IPS-18a (cell line): Measurements from ENCODE around the gene AGAP1.

Source experiments
- H3K27ac ChIP-seq: one replicate; pipeline ENCODE4 v1.5.1; 2013; ENCODE audit warnings: low read length
- H3K27me3 ChIP-seq: one replicate; pipeline ENCODE4 v1.6.1; 2013; ENCODE audit warnings: mild to moderate bottlenecking, low read length; ENCODE audit not compliant: control insufficient read depth, insufficient read depth
- H3K36me3 ChIP-seq: one replicate; pipeline ENCODE4 v1.6.1; 2013; ENCODE audit warnings: low read depth, low read length; ENCODE audit not compliant: control insufficient read depth
- H3K4me1 ChIP-seq: one replicate; pipeline ENCODE4 v1.6.1; 2013; ENCODE audit warnings: low read depth, low read length; ENCODE audit not compliant: control insufficient read depth
- H3K4me3 ChIP-seq: one replicate; pipeline ENCODE4 v1.5.1; 2013; ENCODE audit warnings: low read length
- H3K9ac ChIP-seq: one replicate; pipeline ENCODE4 v1.6.1; 2013; ENCODE audit warnings: mild to moderate bottlenecking, low read length, moderate library complexity
- H3K9me3 ChIP-seq: one replicate; pipeline ENCODE4 v1.6.1; 2013; ENCODE audit warnings: low read depth, low read length; ENCODE audit not compliant: control insufficient read depth

Gene AGAP1

DNA sequence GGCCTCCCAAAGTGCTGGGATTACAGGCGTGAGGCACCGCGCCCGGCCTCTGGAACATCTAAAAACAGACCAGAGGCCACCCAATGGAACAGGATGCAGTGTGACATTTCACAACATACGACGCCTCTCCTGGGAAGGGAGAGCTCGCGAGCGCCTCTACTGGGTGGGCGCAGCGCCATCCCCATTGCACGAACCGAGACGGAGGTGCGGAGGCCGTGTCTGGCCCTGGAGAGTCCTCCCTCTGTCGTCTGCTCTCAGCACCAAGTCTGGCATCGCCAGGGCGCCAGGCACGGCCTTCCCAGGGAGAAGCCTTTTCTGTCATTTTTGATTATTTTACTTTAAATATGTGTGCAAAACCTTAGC lies 683.7 kb downstream of the AGAP1 start:
- Histone ChIP-seq H3K9me3 (no peaks in the 10 kb centered on the region), H3K36me3 (no peaks in the 10 kb centered on the region), H3K27me3 (peaks cover 81% of the 10 kb centered on the region), H3K27ac (no peak overlapping the region), H3K4me1 (peaks cover 42% of the 10 kb centered on the region), H3K9ac (no peak overlapping the region), H3K4me3 (peak overlapping the region; percentile 68)

DNA sequence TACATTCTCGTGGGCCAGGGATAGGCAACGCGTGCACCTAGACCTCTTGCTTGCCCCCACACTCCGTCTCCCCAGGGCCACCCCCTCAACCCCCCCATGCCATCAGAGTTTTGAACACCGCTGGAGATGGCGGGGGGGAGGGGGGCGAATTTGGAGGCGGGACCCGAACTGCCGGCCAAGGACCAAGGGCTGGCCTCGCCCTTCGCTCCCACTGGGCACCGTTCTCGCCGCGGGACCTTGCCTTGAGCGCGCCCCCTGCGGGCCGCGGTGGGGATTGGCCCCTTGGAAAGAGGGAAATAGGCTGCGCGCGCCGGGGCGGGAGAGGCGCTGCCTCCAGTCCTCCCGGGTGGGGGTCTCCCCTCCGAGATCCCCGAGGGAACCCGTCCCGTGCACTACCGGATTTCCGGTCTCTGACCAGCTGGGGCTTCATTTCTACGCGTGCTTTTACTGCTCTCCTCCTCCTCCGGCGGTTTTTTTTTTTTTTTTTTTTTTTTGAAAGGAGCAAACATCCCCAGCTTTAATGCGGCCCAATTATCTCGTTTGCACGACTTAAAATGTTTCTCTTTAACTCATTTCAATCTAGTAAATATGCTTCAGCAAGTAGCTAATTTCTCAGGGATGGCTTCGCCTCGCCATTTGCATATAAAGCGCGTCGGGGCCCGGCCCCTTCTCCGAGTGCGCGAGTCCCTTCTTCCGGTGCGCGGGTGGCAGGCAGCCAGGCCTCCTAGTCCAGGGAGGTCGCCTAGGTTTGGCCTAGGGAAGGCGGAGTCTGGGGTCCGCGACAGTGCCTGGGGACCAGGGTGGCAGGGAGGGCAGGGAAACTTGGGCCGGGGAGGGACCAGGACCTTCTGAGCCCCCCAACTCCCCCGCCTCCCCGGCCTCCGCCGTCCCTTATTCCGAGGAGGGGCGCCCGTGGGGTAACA lies 684.4 kb downstream of the AGAP1 start:
- peak overlapping the region; percentile 28 for H3K9ac ChIP-seq
- peak overlapping the region; percentile 68 for H3K4me3 ChIP-seq
- no peaks in the 10 kb centered on the region for H3K9me3 ChIP-seq
- no peaks in the 10 kb centered on the region for H3K36me3 ChIP-seq
- H3K27ac ChIP-seq: no peak overlapping the region
- H3K4me1 ChIP-seq: peaks cover 42% of the 10 kb centered on the region
- peaks cover 75% of the 10 kb centered on the region for H3K27me3 ChIP-seq

DNA sequence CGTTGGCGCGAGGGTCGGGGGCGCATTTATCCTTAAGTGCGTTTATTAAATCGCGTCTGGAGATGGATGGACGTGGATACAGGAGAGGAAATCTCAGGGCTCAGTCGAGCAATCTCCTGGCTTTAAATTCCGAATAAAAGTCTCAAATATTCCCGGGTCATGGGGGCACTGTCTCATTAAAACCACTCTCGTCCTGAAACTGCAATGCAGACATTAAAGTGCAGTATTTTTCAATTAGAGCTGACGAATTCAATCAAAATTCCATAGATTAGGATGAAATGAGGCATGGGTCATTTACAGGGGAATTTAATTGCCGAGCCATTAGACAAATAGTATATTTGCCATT lies 685.0 kb downstream of the AGAP1 start:
- H3K9ac ChIP-seq: no peak overlapping the region
- H3K4me3 ChIP-seq: peak overlapping the region; percentile 68
- no peak overlapping the region for H3K27ac ChIP-seq
- no peaks in the 10 kb centered on the region for H3K9me3 ChIP-seq
- H3K27me3 ChIP-seq: peaks cover 68% of the 10 kb centered on the region
- peaks cover 35% of the 10 kb centered on the region for H3K4me1 ChIP-seq
- H3K36me3 ChIP-seq: no peaks in the 10 kb centered on the region

DNA sequence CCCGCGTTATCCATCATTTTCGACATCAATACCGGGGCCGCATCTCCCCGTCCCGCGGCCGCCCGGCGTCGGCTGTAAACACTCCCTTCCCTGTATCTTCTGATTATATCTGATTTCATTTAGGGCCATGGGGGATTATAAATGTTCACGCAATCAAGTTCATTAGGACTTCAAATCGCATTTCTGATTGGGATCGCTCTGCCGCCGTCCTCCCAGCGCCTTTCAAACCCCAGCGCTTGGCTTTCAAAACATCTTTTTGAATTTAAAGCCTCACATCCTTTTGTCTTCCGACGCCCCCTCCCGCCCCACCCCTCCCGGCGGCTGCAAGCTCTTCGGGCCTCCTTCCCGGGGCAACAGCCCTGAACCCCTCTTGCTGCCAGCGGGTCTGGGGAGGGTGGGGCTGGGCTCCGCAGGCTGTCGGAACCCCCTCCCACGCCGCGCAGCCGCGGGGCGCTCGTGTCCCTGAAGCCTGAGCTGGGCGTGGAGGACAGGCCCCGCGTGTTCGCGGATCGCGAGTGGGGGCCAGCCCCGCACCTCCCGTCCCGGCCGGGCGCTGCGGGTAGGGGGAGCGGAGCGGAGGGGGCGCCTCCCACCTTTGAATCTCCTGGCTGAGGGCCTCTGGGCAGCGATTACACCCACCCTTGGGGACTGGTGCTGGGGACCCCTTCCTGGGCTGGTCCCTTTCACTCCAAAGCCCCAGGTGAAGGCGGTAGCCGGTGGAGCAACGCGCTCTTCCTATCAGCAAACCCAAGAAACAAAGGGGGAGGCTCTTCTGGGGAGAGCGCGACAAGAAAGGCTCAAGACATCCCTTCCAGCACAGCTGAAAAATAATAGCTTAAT lies 685.6 kb downstream of the AGAP1 start:
- H3K36me3 ChIP-seq: no peaks in the 10 kb centered on the region
- H3K27me3 ChIP-seq: peaks cover 62% of the 10 kb centered on the region
- no peak overlapping the region for H3K27ac ChIP-seq
- no peaks in the 10 kb centered on the region for H3K9me3 ChIP-seq
- H3K4me1 ChIP-seq: peaks cover 29% of the 10 kb centered on the region
- H3K4me3 ChIP-seq: peak overlapping the region; percentile 68
- no peak overlapping the region for H3K9ac ChIP-seq

DNA sequence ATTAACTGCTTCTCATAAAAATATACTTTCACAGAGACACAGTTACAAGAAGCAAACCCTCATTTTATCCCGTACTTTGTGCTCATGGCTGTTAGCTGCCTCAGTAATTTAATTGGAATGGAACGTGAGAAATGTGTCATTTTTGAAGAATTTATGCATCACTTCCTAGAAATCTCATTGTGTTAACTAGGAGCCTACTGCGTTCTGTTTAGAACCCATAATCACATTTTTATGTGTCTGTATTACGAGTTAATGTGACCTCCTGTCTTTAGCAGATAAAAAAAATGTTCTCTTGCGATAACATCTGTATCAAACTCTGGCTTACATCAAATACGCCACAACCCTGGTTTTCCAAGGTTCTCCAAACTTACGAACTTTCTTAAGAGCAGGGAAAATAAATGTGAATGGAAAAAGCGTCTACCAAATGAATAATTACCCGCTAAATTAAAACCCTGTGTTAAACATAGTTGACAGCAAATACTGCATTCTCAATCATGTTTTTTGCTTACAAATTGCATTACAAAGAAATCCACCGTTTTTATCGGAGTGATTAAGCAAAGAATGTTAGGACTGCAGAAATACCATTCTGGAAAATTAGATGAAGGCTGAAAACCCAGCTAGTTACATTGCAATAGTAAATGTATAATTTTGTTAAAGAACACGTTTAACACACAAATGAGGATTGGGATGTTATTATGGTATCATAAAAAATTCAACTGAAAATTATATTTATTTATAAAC lies 686.4 kb downstream of the AGAP1 start:
- Histone ChIP-seq H3K9me3 (no peaks in the 10 kb centered on the region), H3K4me1 (peaks cover 21% of the 10 kb centered on the region), H3K27ac (no peak overlapping the region), H3K4me3 (no peak overlapping the region), H3K27me3 (peaks cover 54% of the 10 kb centered on the region), H3K36me3 (no peaks in the 10 kb centered on the region), H3K9ac (no peak overlapping the region)

DNA sequence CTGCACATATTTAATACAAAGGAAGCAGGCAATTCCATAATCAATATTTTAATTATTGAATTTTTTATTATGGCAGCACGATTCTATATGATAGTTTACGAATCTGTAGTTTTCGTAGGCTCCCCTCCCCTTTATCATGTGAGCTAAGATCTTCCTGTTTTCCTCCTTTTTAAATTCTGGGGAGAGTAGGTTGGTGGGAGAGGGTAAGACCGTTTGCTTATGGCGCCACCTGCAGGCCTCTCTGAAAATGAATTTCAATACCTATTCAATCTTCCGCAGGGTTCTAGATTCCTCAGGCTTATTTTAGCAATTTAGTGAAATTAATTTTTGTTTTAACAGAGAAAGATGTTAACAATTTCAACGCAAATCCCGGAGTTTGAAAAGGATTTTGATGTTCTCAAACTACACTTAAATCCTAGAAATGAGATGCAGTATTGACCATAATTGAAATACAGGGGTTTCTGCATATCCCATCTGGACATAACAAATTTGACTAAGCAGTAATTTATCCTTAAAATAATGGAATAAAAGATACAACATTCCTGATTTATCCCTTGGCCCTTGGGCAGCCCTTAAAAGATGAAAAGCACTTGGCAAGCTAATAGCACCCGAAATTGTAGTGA lies 687.1 kb downstream of the AGAP1 start:
- Histone ChIP-seq H3K4me3 (no peak overlapping the region), H3K27ac (no peak overlapping the region), H3K9ac (no peak overlapping the region), H3K4me1 (peaks cover 14% of the 10 kb centered on the region), H3K9me3 (no peaks in the 10 kb centered on the region), H3K27me3 (peaks cover 47% of the 10 kb centered on the region), H3K36me3 (no peaks in the 10 kb centered on the region)
